Posterior cingulate gyrus (tissue), 11 donors: ENCODE data around the gene EHBP1L1.

Source experiments
- DNase-seq, 10 donors: peaks; one replicate each; pipeline versions ENCODE4 v3.0.0 to v3.0.0-alpha.2; 2020 to 2021; ENCODE audit warnings: mixed read lengths in 3 of 10
- intact Hi-C: fragments of 100-400 bp; cut with DNase I; formaldehyde crosslinking; loops from one replicate; pipeline ENCODE4 v1.15.1; 2023

Gene EHBP1L1

DNA sequence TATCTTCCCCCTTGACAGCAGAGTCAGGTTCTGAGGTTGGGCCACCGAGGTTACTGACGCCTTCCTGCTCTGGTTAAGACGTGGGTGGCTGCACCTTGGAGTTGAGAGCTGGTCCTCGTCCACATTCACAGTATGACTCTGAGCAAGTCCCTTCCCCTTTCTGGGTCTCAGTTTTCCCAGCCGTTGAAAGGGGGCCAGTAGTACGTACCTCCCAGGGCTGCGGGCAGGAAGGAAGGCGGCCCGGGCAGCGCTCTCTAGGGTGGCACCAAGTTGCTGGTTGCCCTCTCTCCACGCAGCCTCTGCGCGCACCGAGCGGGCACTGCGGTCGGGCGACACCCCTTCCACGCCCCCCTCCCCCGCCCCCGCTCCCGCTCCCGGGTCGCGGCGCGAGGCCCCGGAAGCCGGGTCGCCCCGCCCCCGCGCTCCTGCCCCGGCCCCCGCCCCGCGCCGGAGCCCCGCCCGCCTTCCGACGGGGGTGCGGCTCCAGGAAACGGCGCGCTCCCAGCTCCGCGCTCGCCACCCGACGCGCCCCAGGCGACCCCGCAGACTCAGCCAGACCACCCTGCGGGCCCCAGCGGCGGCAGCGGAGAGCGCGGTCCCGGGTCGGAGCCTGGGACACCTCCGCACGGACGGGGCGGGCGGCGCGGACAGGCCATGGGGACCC lies at the start of gene EHBP1L1:
TSS of gene EHBP1L1 (plus strand) at position 486 of the 664 bp plus-strand sequence. CDS start 250 bp downstream, outside the sequence.
- DNase-seq = peak in 1 of 10 donors; percentile 88
- intact Hi-C loops = loop anchor here (2.0 kb wide), 1 partner anchor 39 kb away; the partner anchor contains the start of genes MAP3K11 and PCNX3

DNA sequence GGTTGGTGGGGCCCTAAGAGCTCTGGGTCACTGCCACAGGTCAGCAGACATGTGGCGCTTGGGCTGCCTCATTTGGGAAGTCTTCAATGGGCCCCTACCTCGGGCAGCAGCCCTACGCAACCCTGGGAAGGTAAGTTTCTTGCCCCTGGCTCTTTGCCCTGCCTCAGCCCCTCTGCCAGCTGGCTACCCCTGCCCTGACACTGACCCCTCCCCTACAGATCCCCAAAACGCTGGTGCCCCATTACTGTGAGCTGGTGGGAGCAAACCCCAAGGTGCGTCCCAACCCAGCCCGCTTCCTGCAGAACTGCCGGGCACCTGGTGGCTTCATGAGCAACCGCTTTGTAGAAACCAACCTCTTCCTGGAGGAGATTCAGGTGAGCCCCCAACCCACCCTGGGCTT lies 49.1 kb upstream of the EHBP1L1 start:
- peak in 4 of 10 donors; percentile 9 to 72 (median 54) for DNase-seq
- intact Hi-C loops = no loop called here

DNA sequence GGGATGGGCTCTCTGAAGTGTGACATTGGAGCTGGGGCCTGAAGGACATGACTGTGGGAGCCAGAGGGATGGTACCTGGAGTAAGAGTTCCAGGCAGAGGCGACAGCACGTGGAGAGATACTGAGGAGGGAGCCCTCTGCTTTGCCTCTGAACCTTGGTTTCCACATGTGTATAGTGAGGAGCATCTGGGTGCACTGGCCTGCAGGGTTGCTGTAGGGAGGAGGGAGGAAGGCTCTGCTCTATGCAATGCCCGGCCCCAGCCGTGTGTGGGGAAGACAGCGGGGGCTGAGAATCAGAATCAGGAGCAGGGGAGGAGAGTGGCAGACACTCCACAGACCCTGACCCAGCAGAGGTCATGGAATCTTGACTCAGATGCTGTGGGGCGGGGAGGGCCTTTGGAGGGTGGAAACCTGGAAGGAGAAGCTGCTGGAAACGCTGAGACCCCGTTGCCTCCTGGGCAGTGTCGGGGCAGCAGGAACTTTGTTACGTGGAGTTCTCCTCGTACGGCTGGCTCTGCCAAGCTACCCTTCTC lies 47.0 kb upstream of the EHBP1L1 start:
- intact Hi-C loops = no loop called here
- DNase-seq = no peak

DNA sequence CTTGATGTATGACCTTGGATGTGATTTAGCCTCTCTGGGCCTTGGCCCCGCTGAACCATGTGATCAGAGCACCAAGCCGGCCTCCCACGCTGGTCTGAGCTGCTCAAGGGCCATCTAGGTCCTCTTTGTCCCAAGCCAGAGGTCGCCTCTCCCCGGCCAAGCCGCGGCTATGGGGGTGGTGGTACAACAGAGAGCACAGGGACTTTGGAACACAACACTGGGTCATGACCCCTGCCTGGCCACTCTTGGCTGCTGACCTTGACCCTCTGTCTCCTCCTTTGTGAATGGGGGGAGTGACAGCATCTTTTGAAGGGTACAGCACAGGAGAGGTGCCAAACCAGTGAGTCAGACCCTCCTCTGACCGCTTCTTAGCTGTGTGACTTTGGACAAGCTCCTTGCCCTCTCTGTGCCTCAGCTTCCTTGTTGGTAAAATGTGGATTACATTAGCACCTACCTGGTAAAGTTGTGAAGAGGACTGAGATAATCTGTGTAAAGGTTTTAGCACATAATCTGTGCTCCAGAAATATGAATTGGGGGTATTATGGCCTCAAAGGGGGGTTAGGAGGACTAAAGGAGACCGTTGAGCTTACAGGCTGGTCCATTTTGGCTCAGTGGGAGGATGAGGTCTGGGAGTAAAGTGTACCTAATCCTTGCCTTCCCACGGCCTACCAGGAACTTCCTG lies 46.2 kb upstream of the EHBP1L1 start:
- DNase-seq = no peak
- intact Hi-C loops = no loop called here

DNA sequence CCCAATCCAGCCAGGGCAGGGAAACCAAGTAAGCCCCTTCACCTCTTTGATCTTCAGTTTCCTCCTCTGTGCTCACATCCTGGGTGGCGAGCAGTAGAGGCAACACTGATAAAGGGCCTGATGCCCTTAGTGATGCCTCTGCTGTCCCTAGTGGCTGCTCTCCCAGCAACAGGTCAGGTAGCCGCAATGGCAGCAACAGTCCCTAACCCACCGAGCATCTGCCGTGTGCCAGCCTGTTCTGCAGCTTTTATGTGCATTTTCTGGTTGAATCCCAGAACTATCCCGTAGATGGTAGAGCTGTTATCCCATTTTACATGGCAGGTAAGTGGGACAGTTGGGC lies 45.7 kb upstream of the EHBP1L1 start:
- intact Hi-C loops = no loop called here

DNA sequence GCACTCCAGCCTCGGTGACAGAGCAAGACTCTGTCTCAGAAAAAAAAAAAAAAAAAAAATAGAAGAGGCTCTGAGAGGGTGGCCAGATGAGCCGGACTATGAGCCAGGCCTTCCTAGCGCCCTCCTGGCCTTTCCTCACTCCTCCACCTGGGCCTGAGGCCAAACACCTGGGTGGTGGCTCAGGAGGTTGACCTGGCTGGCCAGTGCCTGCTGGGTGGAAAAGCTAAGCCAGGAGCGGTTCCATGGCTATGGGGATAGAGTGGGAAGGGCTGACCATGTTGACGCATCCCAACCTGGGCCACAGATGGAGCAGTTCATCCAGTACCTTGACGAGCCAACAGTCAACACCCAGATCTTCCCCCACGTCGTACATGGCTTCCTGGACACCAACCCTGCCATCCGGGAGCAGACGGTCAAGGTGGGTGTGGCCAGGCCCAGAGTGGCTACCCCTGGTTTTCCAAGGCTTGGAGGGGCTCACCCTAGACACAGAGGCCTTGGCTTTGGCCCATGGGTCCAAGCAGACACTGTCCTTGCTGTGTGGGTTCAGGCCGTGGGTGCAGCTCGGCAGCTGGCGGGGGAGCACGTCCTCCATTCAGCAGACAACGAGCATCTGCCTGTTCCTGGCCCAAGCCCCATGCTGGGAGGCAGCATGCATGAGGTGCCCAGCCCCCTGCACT lies 43.3 kb upstream of the EHBP1L1 start:
- no peak for DNase-seq
- intact Hi-C loops = no loop called here

More for the DNA sequence above, 45.7 kb upstream of the EHBP1L1 start:
- no peak for DNase-seq

DNA sequence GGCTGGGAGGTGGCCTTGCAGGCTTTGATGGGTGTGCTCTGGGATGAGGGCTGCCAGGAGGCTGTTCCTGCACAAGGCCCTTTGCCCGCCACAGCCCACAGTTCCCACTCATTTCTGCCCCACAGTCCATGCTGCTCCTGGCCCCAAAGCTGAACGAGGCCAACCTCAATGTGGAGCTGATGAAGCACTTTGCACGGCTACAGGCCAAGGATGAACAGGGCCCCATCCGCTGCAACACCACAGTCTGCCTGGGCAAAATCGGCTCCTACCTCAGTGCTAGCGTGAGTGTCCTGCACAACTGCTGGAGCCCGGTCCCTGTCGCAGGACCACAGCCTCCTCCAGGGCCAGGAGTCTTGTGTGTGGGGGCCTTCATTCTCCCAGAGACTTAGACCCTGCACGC lies 40.8 kb upstream of the EHBP1L1 start:
- no peak for DNase-seq
- intact Hi-C loops = no loop called here

DNA sequence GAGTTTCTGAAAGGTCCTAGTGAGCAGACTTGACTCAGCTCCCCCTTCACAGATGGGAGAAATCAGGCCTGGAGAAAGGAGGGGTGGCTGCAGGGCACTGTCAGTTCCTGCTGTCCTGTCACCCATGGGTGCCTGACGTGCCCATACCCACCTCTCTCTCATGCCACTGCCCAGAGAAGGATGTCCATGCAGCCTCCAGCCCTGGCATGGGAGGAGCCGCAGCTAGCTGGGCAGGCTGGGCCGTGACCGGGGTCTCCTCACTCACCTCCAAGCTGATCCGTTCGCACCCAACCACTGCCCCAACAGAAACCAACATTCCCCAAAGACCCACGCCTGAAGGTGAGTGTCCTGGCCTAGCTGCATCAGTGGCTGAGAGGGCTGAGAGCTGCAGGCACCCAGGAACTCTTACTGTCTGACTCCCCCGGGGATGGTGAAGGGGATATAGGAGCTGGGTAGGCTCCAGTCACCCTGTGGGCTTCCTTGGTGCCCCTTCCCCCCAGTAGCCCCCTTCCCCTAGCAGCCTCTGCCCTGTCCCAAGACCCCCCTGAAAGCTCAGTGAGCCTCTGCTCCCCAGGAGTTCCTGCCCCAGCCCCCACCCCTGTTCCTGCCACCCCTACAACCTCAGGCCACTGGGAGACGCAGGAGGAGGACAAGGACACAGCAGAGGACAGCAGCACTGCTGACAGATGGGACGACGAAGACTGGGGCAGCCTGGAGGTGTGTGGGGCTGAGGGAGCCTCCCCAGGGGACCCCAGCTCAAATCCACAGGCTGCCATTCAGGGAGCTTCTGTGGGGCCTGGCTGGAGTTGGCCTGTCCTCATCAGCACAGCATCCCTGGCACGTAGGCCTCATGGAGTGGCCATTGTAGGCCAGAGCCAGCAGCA lies 39.2 kb upstream of the EHBP1L1 start:
- DNase-seq = no peak
- intact Hi-C loops = no loop called here

DNA sequence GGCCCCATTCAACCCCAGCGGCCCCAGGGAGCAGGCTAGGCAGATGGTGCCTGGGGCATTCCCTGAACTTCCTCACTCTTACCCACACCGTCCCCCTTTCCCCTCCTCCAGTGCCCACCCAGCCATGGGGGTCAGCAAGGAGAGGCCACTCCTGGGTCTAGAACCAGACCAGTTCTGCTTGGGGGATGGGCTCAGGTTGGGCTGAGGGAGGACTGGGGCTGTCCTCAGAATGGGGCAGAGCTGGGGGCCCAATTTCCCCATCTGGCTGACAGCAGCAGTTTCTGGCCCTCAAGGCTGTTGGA lies 38.6 kb upstream of the EHBP1L1 start:
- intact Hi-C loops = no loop called here
- no peak for DNase-seq

DNA sequence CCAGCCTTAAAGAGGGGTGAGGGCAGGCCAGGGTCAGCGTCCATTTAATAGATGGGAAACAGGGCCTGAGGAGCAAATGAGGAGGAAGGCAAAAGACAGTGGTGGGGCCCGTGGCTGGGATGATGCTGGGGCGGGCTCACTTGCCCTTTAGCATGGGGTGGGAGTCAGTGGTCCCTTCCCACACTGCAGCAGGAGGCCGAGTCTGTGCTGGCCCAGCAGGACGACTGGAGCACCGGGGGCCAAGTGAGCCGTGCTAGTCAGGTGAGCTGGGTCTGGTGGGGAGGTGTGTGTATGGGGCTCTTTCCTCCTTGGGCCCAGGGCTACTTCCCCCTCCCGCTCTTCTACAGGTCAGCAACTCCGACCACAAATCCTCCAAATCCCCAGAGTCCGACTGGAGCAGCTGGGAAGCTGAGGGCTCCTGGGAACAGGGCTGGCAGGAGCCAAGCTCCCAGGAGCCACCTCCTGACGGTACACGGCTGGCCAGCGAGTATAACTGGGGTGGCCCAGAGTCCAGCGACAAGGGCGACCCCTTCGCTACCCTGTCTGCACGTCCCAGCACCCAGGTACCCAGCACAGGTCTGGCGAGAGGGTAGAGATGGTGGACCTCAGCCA lies 38.1 kb upstream of the EHBP1L1 start:
- intact Hi-C loops = no loop called here

DNA sequence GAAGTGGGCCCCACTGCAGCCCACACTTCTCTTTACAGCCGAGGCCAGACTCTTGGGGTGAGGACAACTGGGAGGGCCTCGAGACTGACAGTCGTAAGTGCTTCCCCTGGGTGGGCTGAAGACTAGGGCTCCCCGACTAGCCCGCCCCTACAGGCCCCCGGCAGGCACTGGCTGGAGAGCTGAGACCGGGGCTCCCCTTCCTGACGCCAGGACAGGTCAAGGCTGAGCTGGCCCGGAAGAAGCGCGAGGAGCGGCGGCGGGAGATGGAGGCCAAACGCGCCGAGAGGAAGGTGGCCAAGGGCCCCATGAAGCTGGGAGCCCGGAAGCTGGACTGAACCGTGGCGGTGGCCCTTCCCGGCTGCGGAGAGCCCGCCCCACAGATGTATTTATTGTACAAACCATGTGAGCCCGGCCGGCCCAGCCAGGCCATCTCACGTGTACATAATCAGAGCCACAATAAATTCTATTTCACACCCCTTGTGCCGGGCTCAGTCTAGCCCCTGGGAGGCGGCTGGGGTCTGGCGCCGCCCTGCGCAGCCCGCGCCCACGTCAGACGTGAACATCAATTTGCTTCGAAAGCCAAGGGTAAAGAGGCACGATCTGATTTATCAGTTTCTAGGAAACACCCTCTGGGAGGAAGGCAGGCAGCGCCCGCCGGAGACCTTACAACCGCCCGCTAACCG lies 37.5 kb upstream of the EHBP1L1 start:
- DNase-seq = no peak
- intact Hi-C loops = no loop called here

More for the DNA sequence above, 38.1 kb upstream of the EHBP1L1 start:
- DNase-seq = no peak

DNA sequence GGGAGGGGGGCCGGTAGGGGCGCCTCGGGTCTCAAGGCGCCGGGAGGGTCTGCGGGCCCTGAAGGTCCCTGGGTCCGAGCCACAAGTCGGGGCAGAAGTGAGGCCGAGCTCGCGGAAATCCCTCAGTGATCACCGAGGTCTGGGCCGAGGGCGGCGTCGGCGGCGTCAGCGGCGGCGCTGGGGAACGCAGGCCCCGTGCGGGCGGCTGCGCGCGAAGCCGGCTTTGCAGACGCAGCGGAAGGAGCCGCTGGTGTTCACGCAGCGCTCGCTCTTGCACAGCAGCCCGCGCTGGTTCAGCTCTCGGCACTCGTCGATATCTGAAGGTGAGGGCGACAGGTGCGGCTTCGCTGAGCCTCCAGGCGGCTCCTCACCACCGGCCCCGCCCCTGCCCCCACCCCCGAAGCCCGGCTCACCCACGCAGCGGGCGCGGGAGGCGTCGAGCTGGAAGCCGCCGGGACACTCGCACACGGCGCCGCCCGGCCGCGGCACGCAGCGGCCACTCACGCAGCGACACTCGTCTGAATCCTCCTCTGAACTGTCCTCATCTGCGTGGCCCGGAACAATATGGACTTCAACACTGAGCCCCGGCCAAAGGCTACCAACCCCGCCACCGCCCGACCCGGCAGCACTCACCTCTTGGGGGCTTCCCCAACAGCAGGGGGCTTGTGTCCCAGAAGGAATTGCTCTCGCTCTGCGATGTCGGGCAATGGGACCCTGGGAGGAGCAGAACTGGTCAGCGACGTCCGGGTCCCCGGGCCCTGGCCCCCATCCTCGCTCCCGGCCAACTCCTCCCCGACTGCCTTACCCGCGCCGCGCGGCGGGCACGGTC lies 36.7 kb upstream of the EHBP1L1 start:
- intact Hi-C loops = no loop called here
- peak in 1 of 10 donors; percentile 90 for DNase-seq

DNA sequence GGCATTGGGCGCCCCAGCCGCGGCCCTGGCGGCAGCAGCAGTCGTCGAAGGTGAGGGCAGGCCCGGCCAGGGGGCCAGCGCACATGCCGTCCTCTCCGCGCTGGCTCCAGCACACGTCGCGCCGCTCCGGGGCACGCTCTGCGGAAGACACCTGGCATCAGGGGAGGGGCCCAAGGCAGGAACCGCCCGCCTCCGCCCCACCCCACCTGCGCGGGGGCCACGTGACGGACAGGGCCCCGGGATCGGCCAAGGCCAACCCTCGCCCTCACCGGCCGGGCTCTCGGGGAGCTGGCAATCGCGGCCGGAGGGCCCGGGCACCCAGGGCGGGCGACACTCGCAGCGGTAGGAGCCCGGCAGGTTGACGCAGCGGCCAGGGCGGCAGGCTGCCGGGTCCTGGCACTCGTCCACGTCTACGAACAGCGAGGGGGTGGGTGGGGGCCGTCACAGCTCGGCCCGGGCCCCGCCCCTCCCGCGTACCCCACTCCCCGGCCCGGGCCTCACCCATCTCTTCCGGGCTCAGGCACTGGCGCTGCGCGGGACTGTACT lies 36.0 kb upstream of the EHBP1L1 start:
- intact Hi-C loops = loop anchor here (1.0 kb wide), 2 partner anchors 30 to 54 kb away; partner anchors contain the start of gene ZNRD2
- DNase-seq = peak in 1 of 10 donors; percentile 89

DNA sequence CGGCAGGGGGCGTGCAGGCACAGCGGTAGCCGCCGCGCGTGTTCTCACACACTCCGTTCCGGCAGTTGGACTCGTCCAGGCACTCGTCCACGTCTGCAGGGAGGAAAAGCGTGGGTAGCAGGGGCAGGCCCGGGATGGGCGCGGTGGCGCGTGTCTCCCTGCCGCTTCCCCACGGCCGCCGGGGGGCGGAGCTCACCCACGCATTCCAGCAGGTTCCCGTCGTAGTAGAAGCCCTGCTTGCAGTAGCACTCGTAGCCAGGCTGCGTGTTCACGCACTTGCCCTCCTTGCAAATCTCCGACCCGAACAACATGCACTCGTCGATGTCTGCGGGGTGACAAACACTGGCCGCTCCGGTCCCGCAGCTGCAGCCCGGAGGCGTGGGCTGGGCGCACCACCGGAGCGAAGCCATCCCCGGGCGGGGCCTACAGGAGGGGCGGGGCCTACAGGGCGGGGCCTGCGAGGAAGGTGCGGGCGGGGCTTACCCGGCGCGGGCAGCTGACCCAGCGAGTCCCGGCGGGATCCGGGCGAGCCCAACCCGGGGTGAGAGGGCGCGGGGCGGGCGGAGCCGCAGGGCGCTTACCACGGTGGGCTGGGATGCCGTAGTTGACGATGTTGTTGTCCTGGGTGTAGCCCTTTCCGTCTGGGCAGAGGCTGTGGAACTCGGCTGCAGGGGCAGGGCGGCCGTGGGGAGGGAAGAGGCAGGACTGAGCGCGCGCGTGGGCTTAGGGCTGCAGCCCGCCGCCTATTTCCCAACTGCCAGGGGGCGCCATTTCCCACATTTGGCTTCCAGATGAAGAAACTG lies 35.4 kb upstream of the EHBP1L1 start:
- intact Hi-C loops = loop anchor here (1.0 kb wide), 2 partner anchors 30 to 54 kb away; partner anchors contain the start of gene ZNRD2
- DNase-seq = peak; percentile 82 to 99 (median 90)

DNA sequence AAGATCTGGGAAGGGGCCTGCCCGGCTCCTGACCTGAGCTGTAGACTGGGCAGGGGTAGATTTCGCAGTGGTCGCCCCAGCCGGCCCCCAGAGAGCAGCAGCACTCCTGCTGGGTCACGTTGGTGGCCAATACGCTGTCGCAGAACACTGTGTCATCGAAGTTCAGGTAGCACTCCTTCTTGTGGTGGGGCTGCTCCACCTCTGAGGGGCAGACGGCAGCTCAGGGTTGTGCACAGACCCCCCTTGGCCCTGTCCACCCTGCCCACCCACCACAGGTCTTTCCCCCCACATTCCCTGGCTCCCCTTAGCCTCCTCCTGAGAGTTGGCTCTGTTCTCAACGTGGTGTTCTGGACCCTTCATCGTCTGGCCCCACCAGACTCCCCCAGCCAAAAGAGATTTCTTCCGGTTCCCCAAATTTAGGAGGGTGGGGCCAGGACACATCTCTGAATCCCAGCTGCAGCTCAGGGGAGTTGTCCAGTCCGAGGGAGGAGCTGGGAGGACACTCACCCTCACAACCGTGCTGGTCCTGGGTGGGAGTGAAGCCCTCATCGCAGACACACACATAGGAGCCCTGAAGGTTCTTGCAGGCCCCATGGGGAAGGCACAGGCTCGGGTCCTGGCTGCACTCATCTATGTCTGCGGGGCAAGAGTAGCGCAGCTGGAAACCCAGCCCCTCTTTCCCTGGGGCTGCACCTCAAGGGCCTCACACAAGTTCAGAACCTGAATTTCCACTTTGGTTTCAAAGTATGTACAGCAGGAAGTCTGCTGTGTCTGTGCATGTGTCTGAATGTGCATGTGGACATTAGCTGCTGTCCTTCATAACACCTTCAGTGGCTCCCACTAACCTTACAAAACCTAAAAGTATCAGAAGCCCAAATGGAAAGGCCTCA lies 34.5 kb upstream of the EHBP1L1 start:
- intact Hi-C loops = no loop called here
- no peak for DNase-seq

DNA sequence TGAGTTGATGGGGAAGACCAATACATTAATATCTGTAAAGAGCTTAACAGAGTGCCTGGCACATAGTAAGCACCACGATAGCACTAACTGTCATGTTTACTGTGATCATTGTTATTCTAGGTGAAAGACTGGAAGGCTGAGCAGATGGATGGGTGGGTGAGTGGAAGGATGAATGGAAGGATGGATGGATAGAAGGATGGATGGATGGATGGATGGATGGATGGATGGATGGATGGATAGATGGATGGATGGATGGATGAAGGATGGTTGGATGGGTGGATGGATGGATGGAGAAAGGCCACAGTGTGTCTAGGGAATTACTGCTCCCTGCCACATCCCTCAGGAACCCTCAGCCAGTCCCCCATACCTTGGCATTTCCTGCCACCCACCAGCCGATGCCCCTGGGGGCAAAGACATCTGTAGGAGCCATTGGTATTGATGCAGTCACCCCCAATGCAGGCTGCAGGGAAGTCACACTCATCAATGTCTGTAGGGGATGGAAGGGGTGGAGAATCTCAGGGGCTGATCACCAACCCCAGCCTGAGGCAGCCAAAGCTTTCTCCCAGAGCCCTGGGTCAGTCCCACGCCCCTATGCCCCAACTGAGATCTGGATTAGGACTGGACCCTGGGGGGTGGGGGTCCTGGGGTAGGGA lies 33.0 kb upstream of the EHBP1L1 start:
- intact Hi-C loops = no loop called here
- no peak for DNase-seq
